RWPE2 (cell line): ENCODE results near the gene SIM2.

Experiments used
- ATAC-seq: fragments of 200-7000 bp; cut with Tn5 transposase; 3 replicates; pipeline ENCODE4 v1.9.1; 2021; ENCODE audit warnings: low read depth
- DNase-seq: peaks from one replicate; pipeline ENCODE4 v3.0.0-alpha.2; 2020; ENCODE audit warnings: low spot score
- H3K27ac ChIP-seq: fragments of 450-650 bp; 2 replicates; pipeline ENCODE4 v1.5.1; 2017; ENCODE audit warnings: mild to moderate bottlenecking; ENCODE audit not compliant: poor library complexity, severe bottlenecking
- H3K27me3 ChIP-seq: fragments of 250-450 bp; sonication (Bioruptor Pico); 2 replicates; pipeline ENCODE4 v1.5.1; 2021; ENCODE audit warnings: mild to moderate bottlenecking, moderate library complexity; ENCODE audit not compliant: insufficient read depth, poor library complexity, severe bottlenecking
- H3K36me3 ChIP-seq: fragments of 250-450 bp; sonication (Bioruptor Pico); 2 replicates; pipeline ENCODE4 v1.5.1; 2020; ENCODE audit warnings: low read depth, mild to moderate bottlenecking, moderate library complexity
- H3K4me1 ChIP-seq: fragments of 250-450 bp; sonication (Bioruptor Pico); 2 replicates; pipeline ENCODE4 v1.5.1; 2021; ENCODE audit warnings: mild to moderate bottlenecking, moderate library complexity; ENCODE audit not compliant: insufficient read depth, poor library complexity, severe bottlenecking
- H3K4me3 ChIP-seq: fragments of 250-450 bp; sonication (Bioruptor Pico); 2 replicates; pipeline ENCODE4 v1.5.1; 2021; ENCODE audit warnings: mild to moderate bottlenecking, moderate library complexity; ENCODE audit not compliant: severe bottlenecking
- H3K9me3 ChIP-seq: fragments of 250-450 bp; sonication (Bioruptor Pico); 2 replicates; pipeline ENCODE4 v1.5.1; 2021; ENCODE audit warnings: mild to moderate bottlenecking, moderate library complexity; ENCODE audit not compliant: severe bottlenecking
- TF ChIP-seq, protein P1 (sequence below): fragments of 450-650 bp; IDR thresholded peaks from one replicate; pipeline ENCODE4 v1.5.1; 2017; ENCODE audit warnings: mild to moderate bottlenecking, moderate library complexity; ENCODE audit not compliant: poor library complexity, severe bottlenecking

SIM2 gene

DNA sequence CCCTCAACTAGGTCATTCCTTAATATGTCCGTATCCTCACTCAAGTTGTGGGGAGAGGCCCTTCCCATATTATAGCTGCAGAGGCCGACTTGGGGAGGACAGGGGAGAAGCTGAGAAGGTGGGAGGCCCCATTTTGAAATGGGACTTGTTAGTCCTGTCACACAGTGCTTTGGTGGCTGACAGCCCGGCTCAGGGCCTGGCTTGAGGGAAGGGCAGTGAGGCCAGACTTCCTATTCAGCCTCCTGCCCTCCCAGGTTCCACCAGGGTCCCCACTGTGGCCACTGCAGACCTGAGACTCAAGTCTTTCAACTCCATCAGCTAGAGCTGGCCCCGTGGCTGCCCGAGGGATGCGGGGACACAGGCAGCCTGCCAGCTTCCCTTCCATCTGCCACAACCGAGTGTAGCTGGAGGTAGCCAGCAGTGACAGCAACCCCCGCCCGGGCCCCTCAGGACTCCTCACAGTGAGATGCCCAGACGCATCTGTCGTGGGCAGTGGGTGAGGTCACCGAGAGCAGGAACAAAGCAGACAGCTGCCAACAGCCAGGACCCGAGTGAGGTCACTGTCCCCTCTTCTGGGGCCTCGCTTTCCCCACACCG, 36.9 kb downstream of the SIM2 start:
- TF ChIP-seq, protein P1, sequence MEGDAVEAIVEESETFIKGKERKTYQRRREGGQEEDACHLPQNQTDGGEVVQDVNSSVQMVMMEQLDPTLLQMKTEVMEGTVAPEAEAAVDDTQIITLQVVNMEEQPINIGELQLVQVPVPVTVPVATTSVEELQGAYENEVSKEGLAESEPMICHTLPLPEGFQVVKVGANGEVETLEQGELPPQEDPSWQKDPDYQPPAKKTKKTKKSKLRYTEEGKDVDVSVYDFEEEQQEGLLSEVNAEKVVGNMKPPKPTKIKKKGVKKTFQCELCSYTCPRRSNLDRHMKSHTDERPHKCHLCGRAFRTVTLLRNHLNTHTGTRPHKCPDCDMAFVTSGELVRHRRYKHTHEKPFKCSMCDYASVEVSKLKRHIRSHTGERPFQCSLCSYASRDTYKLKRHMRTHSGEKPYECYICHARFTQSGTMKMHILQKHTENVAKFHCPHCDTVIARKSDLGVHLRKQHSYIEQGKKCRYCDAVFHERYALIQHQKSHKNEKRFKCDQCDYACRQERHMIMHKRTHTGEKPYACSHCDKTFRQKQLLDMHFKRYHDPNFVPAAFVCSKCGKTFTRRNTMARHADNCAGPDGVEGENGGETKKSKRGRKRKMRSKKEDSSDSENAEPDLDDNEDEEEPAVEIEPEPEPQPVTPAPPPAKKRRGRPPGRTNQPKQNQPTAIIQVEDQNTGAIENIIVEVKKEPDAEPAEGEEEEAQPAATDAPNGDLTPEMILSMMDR: no peak
- Histone ChIP-seq H3K27ac (no peak overlapping the region), H3K27me3 (no peaks in the 10 kb centered on the region), H3K4me3 (no peak overlapping the region), H3K36me3 (peaks cover 44% of the 10 kb centered on the region), H3K4me1 (no peaks in the 10 kb centered on the region), H3K9me3 (no peaks in the 10 kb centered on the region)
- DNase-seq: no peak
- ATAC-seq: no peak

DNA sequence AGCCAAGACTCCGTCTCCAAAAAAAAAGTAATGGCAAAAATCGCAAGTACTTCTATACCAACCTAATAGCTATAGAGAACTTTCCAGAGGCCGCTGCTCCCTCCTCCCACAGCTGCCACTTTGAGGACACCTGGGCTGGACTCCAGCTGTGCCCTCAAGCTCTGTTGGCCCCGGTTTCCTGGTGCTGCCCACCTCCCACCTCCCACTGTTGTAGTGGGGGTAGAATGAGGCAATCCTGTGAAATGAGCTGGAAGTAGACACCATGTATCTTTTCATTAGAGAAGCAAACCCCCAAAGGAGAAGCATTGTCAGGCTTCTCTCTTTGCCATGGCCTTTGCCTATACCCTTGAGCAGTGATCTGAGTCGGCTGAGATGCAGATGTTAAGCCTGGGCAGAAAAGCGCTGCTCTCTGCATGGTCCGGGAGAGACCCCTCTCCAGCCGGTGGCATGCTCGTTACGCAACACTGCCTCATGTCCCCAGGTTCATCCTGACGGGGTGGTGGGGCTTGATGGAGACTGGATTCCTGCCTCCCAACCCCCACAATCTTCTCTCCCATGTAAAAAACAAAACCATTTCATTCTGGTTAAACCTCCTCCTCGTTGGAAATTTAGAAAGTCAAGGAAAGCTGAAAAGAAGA, 39.7 kb downstream of the SIM2 start:
- TF ChIP-seq, protein P1: no peak
- no peaks in the 10 kb centered on the region for H3K4me1 ChIP-seq
- DNase-seq (no peak), ATAC-seq (no peak)
- H3K27ac ChIP-seq: no peak overlapping the region
- H3K27me3 ChIP-seq: no peaks in the 10 kb centered on the region
- no peaks in the 10 kb centered on the region for H3K9me3 ChIP-seq
- peaks cover 41% of the 10 kb centered on the region for H3K36me3 ChIP-seq
- H3K4me3 ChIP-seq: no peak overlapping the region

DNA sequence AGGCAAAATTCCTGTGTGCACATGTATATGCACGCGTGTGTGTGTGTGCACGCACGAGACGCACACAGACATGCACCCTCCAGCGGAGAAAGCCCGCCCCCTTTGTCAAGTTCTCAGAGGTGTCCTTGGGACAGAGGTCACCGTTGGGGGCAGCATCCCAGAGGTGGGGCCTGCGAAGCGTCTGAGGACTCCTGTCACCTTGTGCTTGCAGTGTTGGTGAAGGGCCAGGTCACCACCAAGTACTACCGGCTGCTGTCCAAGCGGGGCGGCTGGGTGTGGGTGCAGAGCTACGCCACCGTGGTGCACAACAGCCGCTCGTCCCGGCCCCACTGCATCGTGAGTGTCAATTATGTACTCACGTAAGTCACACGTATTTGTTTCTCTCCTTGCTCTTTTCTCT, 42.6 kb downstream of the SIM2 start:
- no peaks in the 10 kb centered on the region for H3K9me3 ChIP-seq

DNA sequence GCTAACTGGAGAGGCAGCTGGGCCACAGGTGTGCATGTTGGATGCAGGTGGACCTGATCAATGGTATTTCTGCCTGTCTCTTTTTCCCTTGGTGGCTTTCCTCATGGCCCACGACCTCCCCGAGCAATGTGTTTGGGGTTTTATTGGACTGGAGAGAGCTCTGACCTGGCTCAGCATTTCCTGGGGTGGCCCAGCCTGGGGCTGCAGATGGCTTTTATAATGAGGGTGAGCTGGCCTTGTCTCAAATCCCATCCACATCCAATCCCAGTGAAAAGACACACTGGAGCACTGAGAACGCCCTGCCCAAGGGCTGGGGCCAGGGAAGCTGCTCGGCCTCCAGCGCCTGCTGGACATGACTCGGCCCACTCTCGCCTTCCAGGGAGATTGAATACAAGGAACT, 44.1 kb downstream of the SIM2 start:
- Histone ChIP-seq H3K27ac (no peak overlapping the region), H3K4me3 (no peak overlapping the region), H3K9me3 (no peaks in the 10 kb centered on the region), H3K36me3 (peaks cover 36% of the 10 kb centered on the region), H3K27me3 (no peaks in the 10 kb centered on the region), H3K4me1 (no peaks in the 10 kb centered on the region)
- ATAC-seq: no peak
- no peak for DNase-seq
- TF ChIP-seq, protein P1: no peak

More for the DNA sequence above, 42.6 kb downstream of the SIM2 start:
- DNase-seq: no peak
- TF ChIP-seq, protein P1: no peak
- H3K36me3 ChIP-seq: peaks cover 41% of the 10 kb centered on the region
- H3K4me1 ChIP-seq: no peaks in the 10 kb centered on the region
- no peak overlapping the region for H3K4me3 ChIP-seq
- H3K27me3 ChIP-seq: no peaks in the 10 kb centered on the region
- ATAC-seq: no peak
- no peak overlapping the region for H3K27ac ChIP-seq

DNA sequence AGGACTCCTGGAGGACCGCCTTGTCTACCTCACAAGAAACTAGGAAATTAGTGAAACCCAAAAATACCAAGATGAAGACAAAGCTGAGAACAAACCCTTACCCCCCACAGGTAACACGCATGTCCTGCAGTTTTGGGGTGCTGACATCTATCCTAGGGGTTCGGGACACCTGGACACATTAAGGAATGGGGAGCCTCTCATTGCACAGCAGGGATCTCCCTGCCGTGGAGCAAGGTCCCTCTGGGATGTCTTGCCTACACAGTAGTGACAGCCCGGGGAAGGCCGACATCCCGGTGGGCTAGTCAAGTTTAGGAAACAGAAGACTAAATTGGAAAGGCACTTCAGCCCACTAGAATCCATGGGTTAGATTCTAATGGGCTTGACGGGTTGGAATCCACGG, 44.5 kb downstream of the SIM2 start:
- H3K4me3 ChIP-seq: no peak overlapping the region
- ATAC-seq (no peak), DNase-seq (no peak)
- H3K9me3 ChIP-seq: no peaks in the 10 kb centered on the region
- no peaks in the 10 kb centered on the region for H3K27me3 ChIP-seq
- peaks cover 38% of the 10 kb centered on the region for H3K36me3 ChIP-seq
- no peaks in the 10 kb centered on the region for H3K4me1 ChIP-seq
- TF ChIP-seq, protein P1: no peak
- no peak overlapping the region for H3K27ac ChIP-seq
